ENCODE data around the gene NCLN.

NCLN gene

DNA sequence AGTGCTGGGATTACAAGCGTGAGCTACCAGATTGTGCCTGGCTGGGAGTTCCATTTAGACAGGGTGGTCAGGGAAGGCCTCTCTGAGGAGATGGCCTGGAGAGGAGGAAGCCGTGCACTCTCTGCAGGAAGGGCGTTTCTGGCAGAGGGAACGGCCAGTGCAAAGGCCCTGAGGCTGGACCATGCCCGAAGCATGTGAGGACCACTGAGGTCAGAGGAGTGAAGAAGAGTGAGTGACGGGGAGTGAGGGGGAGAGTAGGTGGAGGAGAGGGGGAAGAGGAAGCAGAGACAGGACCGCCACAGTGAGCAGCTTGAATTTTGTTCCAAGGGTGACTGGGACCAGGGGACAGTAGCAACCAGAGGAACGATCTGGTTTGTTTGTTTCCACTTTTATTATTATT lies 71.3 kb downstream of the NCLN start:
- TF ChIP-seq, protein P1, sequence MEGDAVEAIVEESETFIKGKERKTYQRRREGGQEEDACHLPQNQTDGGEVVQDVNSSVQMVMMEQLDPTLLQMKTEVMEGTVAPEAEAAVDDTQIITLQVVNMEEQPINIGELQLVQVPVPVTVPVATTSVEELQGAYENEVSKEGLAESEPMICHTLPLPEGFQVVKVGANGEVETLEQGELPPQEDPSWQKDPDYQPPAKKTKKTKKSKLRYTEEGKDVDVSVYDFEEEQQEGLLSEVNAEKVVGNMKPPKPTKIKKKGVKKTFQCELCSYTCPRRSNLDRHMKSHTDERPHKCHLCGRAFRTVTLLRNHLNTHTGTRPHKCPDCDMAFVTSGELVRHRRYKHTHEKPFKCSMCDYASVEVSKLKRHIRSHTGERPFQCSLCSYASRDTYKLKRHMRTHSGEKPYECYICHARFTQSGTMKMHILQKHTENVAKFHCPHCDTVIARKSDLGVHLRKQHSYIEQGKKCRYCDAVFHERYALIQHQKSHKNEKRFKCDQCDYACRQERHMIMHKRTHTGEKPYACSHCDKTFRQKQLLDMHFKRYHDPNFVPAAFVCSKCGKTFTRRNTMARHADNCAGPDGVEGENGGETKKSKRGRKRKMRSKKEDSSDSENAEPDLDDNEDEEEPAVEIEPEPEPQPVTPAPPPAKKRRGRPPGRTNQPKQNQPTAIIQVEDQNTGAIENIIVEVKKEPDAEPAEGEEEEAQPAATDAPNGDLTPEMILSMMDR (IDR thresholded peaks at IDR 0.05), result no peak
- no peak overlapping the region for H3K4me3 ChIP-seq (ENCODE audit: low read depth in 1 of 2, low read length in 1 of 2)
- no peaks in the 10 kb centered on the region for H3K4me1 ChIP-seq (ENCODE audit: control insufficient read depth in 1 of 2, insufficient read depth in 1 of 2, low read depth in 1 of 2, low read length in 1 of 2)
- no peaks in the 10 kb centered on the region for H3K9me3 ChIP-seq
- no peaks in the 10 kb centered on the region for H3K36me3 ChIP-seq
- H3K27me3 ChIP-seq, result no peaks in the 10 kb centered on the region
- H3K27ac ChIP-seq, result no peak overlapping the region
